Medulla oblongata (tissue), 1 donor: Measurements from ENCODE around the gene PCNX2.

Source experiments
- DNase-seq: peaks from one replicate; pipeline ENCODE4 v3.0.0-alpha.2; 2015; ENCODE audit errors: extremely low spot score

The PCNX2 gene

GRCh38 chr1:233295237-233295974 lies at the start of gene PCNX2:
PCNX2 (minus strand) TSS chr1:233295725; CDS start chr1:233295478, 247 bp downstream.
- DNase-seq: peak; percentile 53

GRCh38 chr1:233343262-233343661 lies 47.7 kb upstream of the PCNX2 start:
- DNase-seq: no peak

DNA sequence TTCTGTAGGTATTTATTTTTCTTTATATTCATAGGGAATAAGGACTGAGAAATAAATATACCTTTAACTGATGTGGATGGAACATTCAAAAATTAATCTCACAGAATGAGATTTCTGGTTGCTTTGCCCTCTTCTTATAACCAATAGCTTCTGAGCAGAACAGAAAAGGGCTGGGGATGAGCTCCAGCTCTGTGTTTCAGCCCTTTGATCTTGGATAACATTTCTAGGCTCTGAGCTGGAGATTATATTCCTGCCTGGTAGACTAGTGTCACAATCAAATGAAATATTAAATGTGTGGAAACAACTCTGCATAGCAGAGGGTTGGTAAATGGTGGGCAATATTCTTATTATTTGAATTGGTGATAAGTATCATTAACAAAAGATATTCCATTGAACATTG lies 46.6 kb upstream of the PCNX2 start:
- no peak for DNase-seq

GRCh38 chr1:233340966-233341516 lies 45.5 kb upstream of the PCNX2 start:
- no peak for DNase-seq

- no peak for DNase-seq
Observed at GRCh38 chr1:233340031-233340555, 44.6 kb upstream of the PCNX2 start.

DNA sequence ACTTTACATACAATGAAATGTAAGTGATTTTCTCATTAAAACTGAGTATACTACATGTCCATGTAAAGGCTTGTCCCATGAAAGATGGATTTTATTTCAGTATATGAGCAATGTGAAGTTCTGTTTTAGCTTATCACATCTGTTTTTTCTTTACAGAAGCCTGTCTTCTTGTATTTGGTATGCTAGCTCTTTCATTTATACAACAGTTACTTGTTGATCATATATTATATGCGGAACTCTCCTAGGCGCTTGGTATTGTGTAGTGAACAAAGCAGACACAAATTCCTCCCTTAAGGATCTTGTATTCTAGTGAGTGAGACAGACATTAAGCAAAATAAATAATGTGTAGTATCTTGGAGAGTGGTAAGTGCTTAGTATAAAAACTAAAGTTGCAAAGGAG lies 42.6 kb upstream of the PCNX2 start:
- DNase-seq: no peak

GRCh38 chr1:233337505-233337904 lies 42.0 kb upstream of the PCNX2 start:
- no peak for DNase-seq

- DNase-seq: no peak
Observed at GRCh38 chr1:233336554-233337456, 41.3 kb upstream of the PCNX2 start.

- DNase-seq: no peak
Observed at GRCh38 chr1:233334092-233334491, 38.6 kb upstream of the PCNX2 start.

DNA sequence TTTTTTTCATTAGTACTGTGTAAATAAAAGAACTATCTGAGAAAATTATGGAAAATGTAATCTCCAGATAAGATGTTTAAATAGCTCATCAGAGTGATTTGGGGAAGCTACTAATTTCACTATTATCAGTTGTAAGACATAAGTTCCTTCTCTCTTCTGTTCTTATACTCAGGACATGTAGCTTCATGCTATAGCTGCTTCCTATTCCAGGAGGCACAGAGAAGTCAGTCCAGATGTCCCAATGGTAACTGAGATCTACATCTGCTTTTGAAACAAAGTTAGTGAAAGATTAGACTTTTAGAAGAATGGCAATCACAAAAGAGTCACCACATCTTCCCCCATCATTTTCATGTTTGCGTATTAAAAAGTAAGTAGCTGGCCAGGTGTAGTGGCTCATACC lies 37.6 kb upstream of the PCNX2 start:
- DNase-seq: no peak

DNA sequence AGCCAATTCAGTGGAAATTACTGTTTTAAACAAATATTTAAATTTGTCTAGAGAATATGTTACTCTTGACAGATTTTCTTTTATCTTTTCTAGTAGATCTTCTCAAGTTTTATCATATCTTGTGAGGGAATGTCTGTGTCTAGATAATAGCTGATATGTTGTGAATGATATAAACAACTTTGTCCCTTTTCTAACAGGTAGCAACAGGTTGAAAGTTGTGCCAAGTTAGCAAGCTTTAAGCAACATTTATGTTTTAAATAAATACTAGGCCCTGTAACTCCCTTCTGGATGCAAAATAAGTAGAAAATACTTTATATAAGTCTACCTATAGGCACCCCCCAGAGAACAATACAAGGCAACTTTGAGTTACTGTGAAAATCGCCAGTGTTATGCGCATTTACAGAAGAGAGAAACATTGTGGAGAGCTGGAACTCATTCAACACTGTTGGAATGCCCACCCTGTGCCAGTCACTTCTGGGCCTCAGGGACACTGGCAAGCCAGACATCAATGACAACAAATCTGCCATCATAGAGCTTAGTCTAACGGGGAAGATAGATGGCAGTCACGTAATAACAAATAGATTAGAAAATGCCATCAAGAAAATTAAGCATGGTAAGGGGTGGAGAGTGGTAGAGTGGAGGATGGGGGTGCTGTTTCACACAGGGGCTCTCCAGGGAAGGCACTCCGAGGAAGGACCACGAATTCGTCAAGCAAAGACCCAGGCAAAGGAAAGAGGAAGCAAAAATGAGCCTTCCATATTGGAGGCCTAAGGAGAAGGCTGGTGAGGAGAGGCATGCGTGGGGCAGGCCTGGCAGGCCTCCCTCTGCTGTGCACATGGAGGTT lies 36.4 kb upstream of the PCNX2 start:
- no peak for DNase-seq

DNA sequence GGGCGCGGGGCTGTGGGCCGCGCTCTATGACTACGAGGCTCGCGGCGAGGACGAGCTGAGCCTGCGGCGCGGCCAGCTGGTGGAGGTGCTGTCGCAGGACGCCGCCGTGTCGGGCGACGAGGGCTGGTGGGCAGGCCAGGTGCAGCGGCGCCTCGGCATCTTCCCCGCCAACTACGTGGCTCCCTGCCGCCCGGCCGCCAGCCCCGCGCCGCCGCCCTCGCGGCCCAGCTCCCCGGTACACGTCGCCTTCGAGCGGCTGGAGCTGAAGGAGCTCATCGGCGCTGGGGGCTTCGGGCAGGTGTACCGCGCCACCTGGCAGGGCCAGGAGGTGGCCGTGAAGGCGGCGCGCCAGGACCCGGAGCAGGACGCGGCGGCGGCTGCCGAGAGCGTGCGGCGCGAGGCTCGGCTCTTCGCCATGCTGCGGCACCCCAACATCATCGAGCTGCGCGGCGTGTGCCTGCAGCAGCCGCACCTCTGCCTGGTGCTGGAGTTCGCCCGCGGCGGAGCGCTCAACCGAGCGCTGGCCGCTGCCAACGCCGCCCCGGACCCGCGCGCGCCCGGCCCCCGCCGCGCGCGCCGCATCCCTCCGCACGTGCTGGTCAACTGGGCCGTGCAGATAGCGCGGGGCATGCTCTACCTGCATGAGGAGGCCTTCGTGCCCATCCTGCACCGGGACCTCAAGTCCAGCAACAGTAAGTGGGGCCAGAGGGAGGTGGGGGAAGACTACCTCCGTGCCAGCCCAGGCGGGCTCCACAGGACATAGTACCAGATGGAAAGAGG lies 32.8 kb upstream of the PCNX2 start:
- no peak for DNase-seq

DNA sequence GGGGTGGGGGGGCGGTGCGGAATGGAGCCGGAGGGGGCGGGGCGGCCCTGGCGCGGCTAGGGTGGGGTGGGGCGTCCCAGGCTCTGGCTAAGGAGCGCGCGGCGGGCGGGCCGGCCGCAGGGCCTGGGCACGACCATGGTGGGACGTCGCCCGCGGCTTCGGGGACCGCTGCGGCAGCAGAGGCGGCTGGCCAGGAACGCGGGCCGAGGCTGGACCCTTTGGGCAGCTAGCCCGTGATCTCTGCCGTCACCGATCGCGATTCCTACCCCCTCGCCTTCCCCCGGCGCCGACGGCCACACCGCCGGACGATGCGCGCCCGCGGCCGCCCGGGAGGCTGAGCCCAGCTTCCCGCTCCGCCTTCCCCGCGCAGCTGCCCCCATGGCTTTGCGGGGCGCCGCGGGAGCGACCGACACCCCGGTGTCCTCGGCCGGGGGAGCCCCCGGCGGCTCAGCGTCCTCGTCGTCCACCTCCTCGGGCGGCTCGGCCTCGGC lies 32.2 kb upstream of the PCNX2 start, which contains the start of gene MAP3K21:
Gene MAP3K21, plus strand, starts transcription at position 74 of the 491 bp plus-strand sequence. Its CDS starts 305 bp downstream, at position 379.
- no peak for DNase-seq

- DNase-seq: peak; percentile 59
Observed at GRCh38 chr1:233326811-233327650, 31.5 kb upstream of the PCNX2 start.

DNA sequence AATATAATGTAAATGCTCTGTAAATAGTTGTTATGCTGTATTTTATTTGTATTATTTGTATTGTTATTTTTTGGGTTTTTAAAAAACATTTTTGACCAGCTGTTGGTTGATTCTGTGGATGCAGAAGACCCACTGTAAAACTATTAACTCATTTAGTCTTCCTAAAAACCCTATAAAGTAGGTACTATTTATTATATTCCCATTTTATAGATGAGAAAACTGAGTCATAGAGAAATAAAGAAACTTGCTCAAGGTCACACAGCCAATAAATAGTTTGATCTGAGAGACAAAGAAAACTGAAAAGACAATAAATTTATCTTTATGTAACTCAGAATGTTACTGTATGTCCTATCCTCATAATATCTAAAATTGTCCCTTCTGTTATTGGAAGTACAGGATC lies 30.8 kb upstream of the PCNX2 start:
- no peak for DNase-seq

- no peak for DNase-seq
Observed at GRCh38 chr1:233323718-233324117, 28.2 kb upstream of the PCNX2 start.

- no peak for DNase-seq
Observed at GRCh38 chr1:233320023-233320422, 24.5 kb upstream of the PCNX2 start.

DNA sequence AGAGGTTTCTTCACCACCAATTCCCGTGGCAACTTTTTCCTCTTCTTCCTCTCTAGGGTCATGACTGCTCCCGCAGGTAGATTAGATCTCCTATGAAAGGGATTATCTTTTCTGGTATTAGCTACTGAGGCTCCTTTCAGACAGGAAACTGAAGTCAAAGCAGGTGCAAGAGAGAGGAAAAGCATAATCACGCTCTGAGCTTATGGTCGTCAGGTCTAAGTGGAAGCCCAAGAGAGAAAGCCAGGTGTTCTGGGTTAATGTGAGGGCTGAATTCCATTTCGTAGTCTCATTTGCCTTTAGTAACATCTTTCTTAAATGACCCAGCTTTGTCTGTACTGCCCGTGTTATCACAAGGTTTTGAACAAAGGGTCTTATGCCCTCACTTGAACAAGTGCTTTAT lies 23.7 kb upstream of the PCNX2 start:
- DNase-seq: no peak

DNA sequence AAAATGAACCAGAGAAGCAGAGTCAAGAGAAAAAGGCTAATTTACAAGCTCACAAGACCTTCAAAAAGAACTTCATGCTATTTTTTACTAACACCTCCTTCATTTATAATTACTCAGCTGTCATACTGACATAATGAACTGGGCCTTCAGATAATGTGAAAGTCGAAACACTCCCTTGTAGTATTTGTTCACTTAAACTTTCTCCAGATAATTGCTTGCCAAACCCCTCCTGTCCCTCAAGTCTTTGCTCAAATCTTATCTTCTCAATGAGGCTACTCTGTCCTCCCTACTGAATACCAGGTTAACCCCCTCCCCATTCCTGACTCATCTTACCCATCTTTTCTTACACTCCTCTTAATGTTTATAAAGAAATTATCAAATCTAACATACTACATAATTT lies 20.9 kb upstream of the PCNX2 start:
- no peak for DNase-seq
